BLaER1 treated with 17β-estradiol and CSF1 and Interleukin-3, amounts not matched to agents 10 nM and 100 nM (cell line): ENCODE measurements around the gene CDC73.

ENCODE experiments used
- H3K27ac ChIP-seq, 11 experiments: shearing (Covaris generic); formaldehyde crosslinking; 2 replicates each; pipeline ENCODE4 v1.8.1; 2022
- H3K27me3 ChIP-seq, 11 experiments: shearing (Covaris generic); formaldehyde crosslinking; 2 replicates each; pipeline ENCODE4 v1.8.1; 2022
- H3K36me3 ChIP-seq, 11 experiments: shearing (Covaris generic); formaldehyde crosslinking; 2 replicates each; pipeline ENCODE4 v1.8.1; 2022
- H3K4me1 ChIP-seq, 10 experiments: shearing (Covaris generic); formaldehyde crosslinking; 2 replicates each; pipeline ENCODE4 v1.8.1; 2022
- H3K4me2 ChIP-seq, 11 experiments: shearing (Covaris generic); formaldehyde crosslinking; 2 replicates each; pipeline ENCODE4 v1.8.1; 2022
- H3K4me3 ChIP-seq, 10 experiments: shearing (Covaris generic); formaldehyde crosslinking; 2 replicates each; pipeline ENCODE4 v1.8.1; 2022
- H3K9ac ChIP-seq, 11 experiments: shearing (Covaris generic); formaldehyde crosslinking; 2 replicates each; pipeline ENCODE4 v1.8.1; 2022
- H3K9me3 ChIP-seq, 11 experiments: shearing (Covaris generic); formaldehyde crosslinking; replicated peaks in 1 of 11; 2 replicates each; pipeline ENCODE4 v1.8.1; 2022
- H4K20me1 ChIP-seq, 11 experiments: shearing (Covaris generic); formaldehyde crosslinking; 2 replicates each; pipeline ENCODE4 v1.8.1; 2022
- Cebpa-rat ChIP-seq, 11 experiments: shearing (Covaris generic); IDR thresholded peaks; 2 replicates each; pipeline ENCODE4 v1.8.1; 2022

The CDC73 gene

DNA sequence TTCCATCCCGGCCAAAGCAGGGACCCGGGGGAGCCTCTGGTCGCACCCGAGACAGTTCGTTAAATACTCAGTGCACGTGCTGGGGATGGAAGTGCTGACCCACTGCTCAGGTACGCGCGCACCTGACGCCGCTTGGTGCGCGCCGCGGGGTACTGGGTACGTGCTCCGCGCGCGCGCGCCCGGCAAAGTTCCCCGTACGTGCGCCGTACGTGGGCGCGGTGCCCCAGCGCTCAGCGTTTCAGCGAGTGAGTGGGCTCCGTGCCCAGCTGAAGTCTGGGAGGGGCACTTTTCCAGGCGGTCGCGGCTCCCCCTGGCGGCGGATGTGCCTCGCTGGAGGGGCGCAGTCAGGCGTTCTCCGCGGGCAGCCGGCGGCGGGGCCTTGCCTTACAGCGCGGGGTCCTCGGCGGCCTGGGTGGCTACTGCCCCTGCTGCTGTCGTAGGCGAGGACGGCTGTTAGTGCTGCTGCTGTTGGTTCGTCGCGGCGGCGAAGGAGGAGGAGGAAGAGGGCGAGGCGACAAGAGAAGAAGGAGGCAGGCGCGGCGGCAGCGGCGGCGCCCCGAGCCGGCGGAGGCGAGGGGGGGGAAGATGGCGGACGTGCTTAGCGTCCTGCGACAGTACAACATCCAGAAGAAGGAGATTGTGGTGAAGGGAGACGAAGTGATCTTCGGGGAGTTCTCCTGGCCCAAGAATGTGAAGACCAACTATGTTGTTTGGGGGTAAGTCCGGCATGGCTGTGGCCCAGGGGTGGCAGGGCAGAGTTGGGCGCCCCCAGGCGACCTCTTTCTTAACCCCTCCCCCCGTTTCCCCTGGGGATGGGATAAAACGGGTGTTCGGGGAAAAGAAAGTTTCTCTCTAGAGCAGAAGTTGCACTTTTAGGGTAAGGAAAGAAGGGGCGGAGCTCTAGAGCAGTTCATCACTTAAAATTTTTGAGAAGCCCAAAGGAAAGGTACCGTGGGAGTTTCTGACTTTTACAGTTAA, at the start of gene CDC73:
Gene CDC73 (plus strand): TSS at position 416 of the 978 bp plus-strand sequence. CDS start 170 bp downstream, at position 586.
- Histone ChIP-seq H3K4me3 (peak within 1 kb of the TSS; percentile 74 to 92 (median 82)), H3K27me3 (no peaks in the 10 kb centered on the region), H3K27ac (peak within 1 kb of the TSS; percentile 89 to 99 (median 96)), H3K9me3 (no peaks in the 10 kb centered on the region), H4K20me1 (peaks cover 21 to 46% (median 39%) of the 10 kb centered on the region in 11 experiments; a peak in 19 of 22 replicates), H3K9ac (peak within 1 kb of the TSS; percentile 86 to 97 (median 94)), H3K4me1 (peaks cover 17 to 35% (median 22%) of the 10 kb centered on the region in 10 experiments), H3K4me2 (peak within 1 kb of the TSS; percentile 85 to 97 (median 91)), H3K36me3 (peaks cover 17 to 27% (median 22%) of the 10 kb centered on the region in 11 experiments)
- TF ChIP-seq Cebpa-rat (IDR thresholded peaks at IDR 0.05), result no peak

GRCh38 chr1:193077991-193078390, 43.8 kb upstream of the CDC73 start:
- Histone ChIP-seq H3K36me3 (peaks cover 70 to 87% (median 78%) of the 10 kb centered on the region in 11 experiments), H3K9me3 (peaks cover 17 to 33% (median 26%) of the 10 kb centered on the region in 11 experiments), H3K4me1 (no peaks in the 10 kb centered on the region), H3K4me2 (no peak overlapping the region), H4K20me1 (peaks cover 0 to 4% (median 0%) of the 10 kb centered on the region in 11 experiments; a peak in 1 of 22 replicates), H3K27me3 (no peaks in the 10 kb centered on the region), H3K4me3 (no peak overlapping the region), H3K9ac (no peak overlapping the region), H3K27ac (no peak overlapping the region)
- no peak for TF ChIP-seq Cebpa-rat (IDR thresholded peaks at IDR 0.05)

DNA sequence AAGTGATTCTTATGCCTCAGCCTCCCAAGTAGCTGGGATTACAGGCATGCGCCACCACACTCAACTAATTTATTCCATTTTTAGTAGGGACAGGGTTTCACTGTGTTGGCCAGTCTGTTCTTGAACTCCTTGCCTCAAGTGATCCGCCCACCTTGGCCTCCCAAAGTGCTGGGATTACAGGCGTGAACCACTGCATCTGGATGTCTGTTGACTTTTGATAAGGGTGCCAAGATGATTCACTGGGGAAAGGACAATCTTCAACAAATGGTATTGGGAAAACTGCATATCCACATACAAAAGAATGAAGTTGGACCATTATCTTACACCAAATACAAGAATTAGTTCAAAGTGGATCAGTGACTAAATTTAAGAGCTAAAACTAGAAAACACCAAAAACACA, 42.6 kb upstream of the CDC73 start:
- peaks cover 17 to 33% (median 26%) of the 10 kb centered on the region in 11 experiments for H3K9me3 ChIP-seq
- no peaks in the 10 kb centered on the region for H3K4me1 ChIP-seq
- peaks cover 0 to 4% (median 0%) of the 10 kb centered on the region in 11 experiments; a peak in 1 of 22 replicates for H4K20me1 ChIP-seq
- H3K4me2 ChIP-seq, result no peak overlapping the region
- no peak overlapping the region for H3K27ac ChIP-seq
- H3K27me3 ChIP-seq, result no peaks in the 10 kb centered on the region
- no peak overlapping the region for H3K4me3 ChIP-seq
- H3K36me3 ChIP-seq, result peaks cover 76 to 94% (median 85%) of the 10 kb centered on the region in 11 experiments
- TF ChIP-seq Cebpa-rat (IDR thresholded peaks at IDR 0.05), result no peak
- H3K9ac ChIP-seq, result no peak overlapping the region

GRCh38 chr1:193083365-193084088, 38.3 kb upstream of the CDC73 start:
- no peak overlapping the region for H3K27ac ChIP-seq
- H3K9ac ChIP-seq, result no peak overlapping the region
- peaks cover 0 to 7% (median 0%) of the 10 kb centered on the region in 11 experiments; a peak in 1 of 22 replicates for H4K20me1 ChIP-seq
- H3K4me2 ChIP-seq, result no peak overlapping the region
- no peak overlapping the region for H3K4me3 ChIP-seq
- H3K9me3 ChIP-seq, result peaks cover 0 to 8% (median 8%) of the 10 kb centered on the region in 11 experiments; a peak in 13 of 22 replicates
- no peaks in the 10 kb centered on the region for H3K4me1 ChIP-seq
- H3K27me3 ChIP-seq, result no peaks in the 10 kb centered on the region
- no peak for TF ChIP-seq Cebpa-rat (IDR thresholded peaks at IDR 0.05)
- peaks cover 64 to 98% (median 83%) of the 10 kb centered on the region in 11 experiments for H3K36me3 ChIP-seq

- Histone ChIP-seq H3K9ac (no peak overlapping the region), H3K4me1 (no peaks in the 10 kb centered on the region), H3K27ac (no peak overlapping the region), H3K4me2 (no peak overlapping the region), H4K20me1 (peaks cover 0 to 7% (median 0%) of the 10 kb centered on the region in 11 experiments; a peak in 1 of 22 replicates), H3K9me3 (no peaks in the 10 kb centered on the region), H3K36me3 (peaks cover 47 to 98% (median 71%) of the 10 kb centered on the region in 11 experiments), H3K4me3 (no peak overlapping the region), H3K27me3 (no peaks in the 10 kb centered on the region)
- TF ChIP-seq Cebpa-rat (IDR thresholded peaks at IDR 0.05), result no peak
These were observed 36.6 kb upstream of the CDC73 start for GRCh38 chr1:193085263-193085662.

DNA sequence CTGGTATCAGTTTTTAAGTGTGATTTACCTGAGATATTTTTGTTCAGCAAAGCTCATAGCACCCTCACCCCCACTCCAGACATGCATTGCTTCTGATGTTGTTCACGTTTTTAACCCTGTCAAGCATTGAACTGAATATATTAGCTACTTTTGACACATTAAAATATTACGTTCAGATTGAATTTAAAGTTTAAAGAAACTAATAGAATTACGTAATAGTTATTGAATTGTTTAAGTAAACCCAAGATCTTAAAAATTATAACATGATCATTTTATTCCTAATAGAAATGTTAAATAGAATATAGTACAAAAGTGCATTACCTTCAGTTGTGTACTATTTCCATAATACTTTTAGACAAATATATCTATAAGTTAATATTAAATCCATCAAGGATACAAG, 35.5 kb upstream of the CDC73 start:
- Histone ChIP-seq H3K9me3 (no peaks in the 10 kb centered on the region), H3K27me3 (no peaks in the 10 kb centered on the region), H3K4me1 (no peaks in the 10 kb centered on the region), H3K9ac (no peak overlapping the region), H3K27ac (no peak overlapping the region), H3K4me3 (no peak overlapping the region), H3K36me3 (peaks cover 42 to 95% (median 65%) of the 10 kb centered on the region in 11 experiments), H4K20me1 (peaks cover 0 to 7% (median 0%) of the 10 kb centered on the region in 11 experiments; a peak in 1 of 22 replicates), H3K4me2 (no peak overlapping the region)
- peak in 1 of 11 experiments; percentile 30; a peak in 1 of 22 replicates for TF ChIP-seq Cebpa-rat (IDR thresholded peaks at IDR 0.05)

GRCh38 chr1:193087893-193088292, 33.9 kb upstream of the CDC73 start:
- H3K4me3 ChIP-seq, result no peak overlapping the region
- peaks cover 35 to 95% (median 58%) of the 10 kb centered on the region in 11 experiments for H3K36me3 ChIP-seq
- no peak overlapping the region for H3K9ac ChIP-seq
- no peaks in the 10 kb centered on the region for H3K9me3 ChIP-seq
- H3K27ac ChIP-seq, result no peak overlapping the region
- no peak overlapping the region for H3K4me2 ChIP-seq
- no peak for TF ChIP-seq Cebpa-rat (IDR thresholded peaks at IDR 0.05)
- no peaks in the 10 kb centered on the region for H3K27me3 ChIP-seq
- peaks cover 0 to 7% (median 0%) of the 10 kb centered on the region in 11 experiments; a peak in 1 of 22 replicates for H4K20me1 ChIP-seq
- no peaks in the 10 kb centered on the region for H3K4me1 ChIP-seq

GRCh38 chr1:193090865-193091264, 31.0 kb upstream of the CDC73 start:
- peaks cover 0 to 6% (median 2%) of the 10 kb centered on the region in 10 experiments; a peak in 5 of 20 replicates for H3K4me1 ChIP-seq
- no peak overlapping the region for H3K4me2 ChIP-seq
- peaks cover 0 to 7% (median 0%) of the 10 kb centered on the region in 11 experiments; a peak in 2 of 22 replicates for H4K20me1 ChIP-seq
- H3K9ac ChIP-seq, result no peak overlapping the region
- no peak overlapping the region for H3K4me3 ChIP-seq
- TF ChIP-seq Cebpa-rat (IDR thresholded peaks at IDR 0.05), result no peak
- peaks cover 0 to 5% (median 0%) of the 10 kb centered on the region in 11 experiments; a peak in 2 of 22 replicates for H3K9me3 ChIP-seq
- peaks cover 33 to 95% (median 55%) of the 10 kb centered on the region in 11 experiments for H3K36me3 ChIP-seq
- no peak overlapping the region for H3K27ac ChIP-seq
- H3K27me3 ChIP-seq, result no peaks in the 10 kb centered on the region
